Astrocyte (in vitro differentiated cells and primary cell): Measurements from ENCODE around the gene UGT1A8.

Experiments
- CTCF ChIP-seq: IDR thresholded peaks from 2 replicates; pipeline ENCODE4 v1.5.1; 2011; ENCODE audit warnings: low read depth, mild to moderate bottlenecking, inconsistent platforms, low read length, moderate library complexity; ENCODE audit not compliant: insufficient read depth
- EZH2 ChIP-seq: IDR thresholded peaks from 2 replicates; pipeline ENCODE4 v1.6.1; 2012; ENCODE audit warnings: mild to moderate bottlenecking, low read length, inconsistent platforms; ENCODE audit not compliant: insufficient read depth

GRCh38 chr2:233743464-233744259, 126.2 kb downstream of the UGT1A8 start:
- no peak for TF ChIP-seq CTCF
- no peak for TF ChIP-seq EZH2
